CD4-positive, alpha-beta T cell treated with Interleukin-4 for 1 hour (primary cell): Measurements from ENCODE around the gene LRMDA.
"Not testable (repeated sequence)": the region's sequence is repeated elsewhere in the genome, so short reads cannot be mapped to it uniquely, and the experiment has no call there.

Experiments
- DNase-seq, 2 donors: peaks; one replicate each; pipeline ENCODE4 v3.0.0-alpha.2; 2020 to 2022

The LRMDA gene

DNA sequence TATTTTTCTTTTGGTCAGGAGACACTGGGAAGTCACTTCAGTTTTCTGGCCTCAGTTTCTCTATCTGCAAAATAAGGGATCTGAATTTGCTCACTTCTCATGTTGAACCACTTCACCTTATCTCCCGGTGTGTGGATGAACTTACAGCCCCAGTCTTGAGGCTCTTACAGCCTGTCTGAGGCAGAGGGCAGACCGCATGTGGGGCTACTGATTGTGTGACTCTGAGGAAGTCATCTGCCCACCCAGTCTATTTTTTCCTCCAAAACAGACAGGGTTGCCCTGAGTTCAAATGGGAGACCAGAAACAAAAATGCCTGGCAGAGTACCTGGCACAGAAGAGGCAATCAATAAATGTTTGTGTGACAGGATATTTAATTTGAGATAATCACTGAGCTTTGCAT, 78.3 kb downstream of the LRMDA start:
- DNase-seq: no peak

DNA sequence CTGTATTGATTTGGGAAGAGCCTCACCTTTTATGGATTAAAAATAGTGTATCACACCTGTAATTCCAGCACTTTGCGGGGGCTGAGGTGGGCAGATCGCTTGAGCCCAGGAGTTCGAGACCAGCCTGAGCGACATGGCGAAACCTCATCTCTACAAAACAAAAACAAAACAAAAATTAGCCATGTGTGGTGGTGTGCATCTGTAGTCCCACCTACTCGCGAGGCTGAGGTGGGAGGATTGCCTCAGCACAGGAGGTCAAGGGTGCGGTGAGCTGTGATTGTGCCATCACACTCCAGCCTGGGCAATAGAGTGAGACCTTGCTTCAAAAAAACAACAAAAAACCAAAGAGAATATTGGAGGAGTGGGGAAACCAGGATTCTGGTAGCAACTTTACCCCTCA, 79.6 kb downstream of the LRMDA start:
- DNase-seq: no peak

- no peak for DNase-seq
These were observed 80.9 kb downstream of the LRMDA start for GRCh38 chr10:75512203-75512933.

GRCh38 chr10:75513292-75513885, 82.0 kb downstream of the LRMDA start:
- DNase-seq: no peak

DNA sequence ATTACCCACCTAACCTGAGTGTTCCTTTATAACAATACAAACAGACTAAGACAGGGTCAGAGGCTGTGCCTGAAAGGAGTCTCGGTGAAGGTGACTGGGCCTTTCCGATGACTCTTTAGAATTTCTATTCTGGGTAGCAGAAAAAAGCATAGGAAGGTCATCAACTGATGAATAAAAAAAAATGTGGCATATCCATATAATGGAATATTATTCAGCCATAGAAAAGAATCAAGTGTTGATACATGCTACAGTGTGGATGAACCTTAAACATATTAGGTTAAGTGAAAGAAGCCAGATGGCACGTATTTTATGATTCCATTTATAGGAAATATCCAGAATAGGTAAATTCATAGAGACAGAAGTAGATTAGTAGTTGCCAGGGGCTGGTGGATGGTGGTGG, 83.4 kb downstream of the LRMDA start:
- DNase-seq: no peak

DNA sequence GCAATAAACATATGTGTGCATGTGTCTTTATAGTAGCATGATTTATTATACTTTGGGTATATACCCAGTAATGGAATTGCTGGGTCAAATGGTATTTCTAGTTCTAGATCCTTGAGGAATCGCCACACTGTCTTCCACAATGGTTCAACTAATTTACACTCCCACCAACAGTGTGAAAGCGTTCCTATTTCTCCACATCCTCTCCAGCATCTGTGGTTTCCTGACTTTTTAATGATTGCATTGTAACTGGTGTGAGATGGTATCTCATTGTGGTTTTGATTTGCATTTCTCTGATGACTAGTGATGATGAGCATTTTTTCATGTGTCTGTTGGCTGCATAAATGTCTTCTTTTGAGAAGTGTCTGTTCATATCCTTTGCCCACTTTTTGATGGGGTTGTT, 84.7 kb downstream of the LRMDA start:
- not testable (repeated sequence) for DNase-seq

- not testable (repeated sequence) for DNase-seq
These were observed 87.8 kb downstream of the LRMDA start for GRCh38 chr10:75519213-75519612.

GRCh38 chr10:75521194-75521829, 89.9 kb downstream of the LRMDA start:
- not testable (repeated sequence) for DNase-seq

DNA sequence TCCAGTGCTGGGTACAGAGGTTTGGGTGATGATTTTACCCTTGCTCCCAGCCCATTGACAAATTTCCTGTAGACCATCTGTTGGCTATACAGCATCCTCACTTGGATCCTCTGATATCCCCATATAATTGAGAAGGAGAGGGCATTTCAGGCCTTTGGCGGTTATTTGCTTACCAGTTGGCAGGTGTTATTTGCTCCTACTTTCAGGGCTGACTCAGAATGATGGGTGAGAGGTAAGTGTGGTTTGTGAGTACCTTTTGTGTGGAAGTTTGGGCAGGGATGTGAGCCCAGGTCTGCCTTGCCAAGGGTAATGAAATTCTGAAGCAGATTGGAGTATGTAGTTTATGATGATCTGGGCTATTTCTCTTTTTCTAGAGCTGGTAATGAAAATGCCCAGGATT, 93.6 kb downstream of the LRMDA start:
- no peak for DNase-seq

DNA sequence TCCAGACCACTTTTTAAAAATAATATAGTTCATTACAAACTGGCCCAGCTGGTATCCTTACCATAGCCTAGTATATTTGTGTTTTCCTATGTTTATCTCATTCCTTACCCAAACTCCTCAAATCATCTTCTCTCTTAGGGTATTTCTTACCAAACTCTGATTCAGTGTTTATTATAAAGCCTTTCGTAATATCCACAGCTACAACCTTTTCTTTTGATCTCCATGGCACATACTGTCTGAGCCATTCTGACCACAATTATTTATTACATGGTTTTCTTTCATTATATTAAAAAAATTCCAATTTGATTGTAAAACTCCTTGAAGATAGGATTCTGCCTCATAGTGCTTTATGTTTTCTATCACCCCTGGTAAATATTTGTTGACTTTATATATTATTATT, 94.2 kb downstream of the LRMDA start:
- no peak for DNase-seq

DNA sequence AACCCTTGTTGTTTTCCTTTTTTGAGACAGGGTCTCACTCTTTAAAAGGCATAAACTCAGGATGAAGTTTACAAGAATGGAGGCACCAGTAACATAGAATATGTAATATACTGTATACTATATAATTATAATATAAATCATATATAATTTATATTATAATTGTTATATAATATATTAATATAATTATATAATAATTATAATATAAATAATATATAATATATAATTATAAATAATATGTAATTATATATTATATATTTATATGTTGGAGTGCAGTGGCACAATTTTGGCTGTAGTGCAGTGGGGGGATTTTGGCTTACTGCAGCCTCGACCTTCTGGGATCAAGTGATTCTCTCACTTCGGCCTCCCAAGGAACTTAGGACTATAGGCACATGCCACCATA, 96.1 kb downstream of the LRMDA start:
- DNase-seq: no peak

DNA sequence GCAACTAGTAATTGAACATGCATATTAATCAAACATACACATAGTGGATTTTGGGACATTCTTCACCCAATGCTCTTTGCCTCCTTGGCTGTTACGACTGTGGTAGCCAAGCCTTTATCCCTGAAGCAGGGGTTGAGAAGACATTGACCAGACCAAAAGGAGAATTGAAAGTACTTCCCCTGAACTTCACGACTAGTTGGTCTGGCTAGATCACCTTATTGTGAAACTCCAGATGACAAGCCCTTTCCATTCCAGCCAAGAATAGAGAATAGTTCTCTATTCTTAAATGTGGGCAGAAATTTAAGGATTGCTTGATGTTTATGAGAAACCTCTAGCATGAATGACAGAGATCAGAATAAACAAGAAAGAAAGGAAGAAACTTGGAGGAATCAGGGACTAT, 97.0 kb downstream of the LRMDA start:
- DNase-seq: no peak

GRCh38 chr10:75530299-75530698, 98.9 kb downstream of the LRMDA start:
- DNase-seq: peak in 1 of 2 donors; percentile 12

DNA sequence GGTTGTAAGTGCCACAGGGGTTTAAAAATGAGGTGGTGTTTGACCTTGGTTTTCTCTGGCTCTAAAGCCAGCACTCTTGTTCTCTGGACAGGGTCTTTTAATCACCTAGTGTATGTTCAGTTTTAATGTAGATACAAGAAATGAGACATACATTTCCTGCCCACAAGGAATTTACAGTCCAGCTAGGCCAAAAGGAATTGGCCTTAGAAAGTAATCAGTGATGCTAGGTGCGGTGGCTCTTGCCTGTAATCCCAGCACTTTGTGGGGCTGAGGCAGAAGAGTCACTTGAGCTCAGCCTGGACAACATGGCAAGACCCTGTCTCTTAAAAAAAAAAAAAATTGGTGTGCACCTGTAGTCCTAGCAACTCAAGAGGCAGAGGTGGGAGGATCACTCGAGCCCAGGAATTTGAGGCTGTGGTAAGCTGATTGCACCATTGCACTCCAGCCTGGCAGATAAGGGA, 100.2 kb downstream of the LRMDA start:
- DNase-seq: no peak

DNA sequence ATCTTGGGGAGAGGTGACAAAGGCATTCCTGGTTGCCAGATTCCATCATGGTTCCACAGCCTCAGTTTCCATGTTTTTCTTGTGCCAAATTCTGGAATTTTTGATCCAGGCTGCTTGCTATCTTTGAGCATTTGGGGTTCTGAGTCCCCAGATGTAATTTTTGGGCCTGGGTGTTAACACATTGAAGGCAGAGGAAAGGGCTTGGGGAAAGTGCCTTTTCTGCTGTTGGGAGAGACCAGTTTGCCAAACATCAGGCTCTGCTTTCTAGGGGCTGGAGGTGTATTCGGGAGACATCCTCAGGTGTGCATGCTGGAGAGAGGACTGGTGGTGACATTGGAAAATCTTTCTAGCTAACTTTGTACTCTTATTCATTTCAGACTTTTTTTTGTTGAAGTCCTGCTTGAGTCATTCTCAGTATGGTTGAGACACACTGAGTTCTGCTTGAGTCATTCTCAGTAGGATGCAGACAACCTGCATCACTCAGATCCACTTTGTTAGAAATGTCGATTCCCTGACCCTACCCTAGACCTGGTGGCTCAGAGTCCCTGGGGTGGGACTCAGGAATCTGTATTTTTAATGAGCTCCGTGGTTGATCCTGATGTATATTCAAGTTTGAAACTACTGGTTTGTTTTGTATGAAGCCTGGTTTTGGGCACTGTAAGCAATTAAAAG, 101.0 kb downstream of the LRMDA start:
- no peak for DNase-seq

- no peak for DNase-seq
These were observed 106.7 kb downstream of the LRMDA start for GRCh38 chr10:75538144-75538543.

GRCh38 chr10:75538765-75539164, 107.3 kb downstream of the LRMDA start:
- DNase-seq: no peak

DNA sequence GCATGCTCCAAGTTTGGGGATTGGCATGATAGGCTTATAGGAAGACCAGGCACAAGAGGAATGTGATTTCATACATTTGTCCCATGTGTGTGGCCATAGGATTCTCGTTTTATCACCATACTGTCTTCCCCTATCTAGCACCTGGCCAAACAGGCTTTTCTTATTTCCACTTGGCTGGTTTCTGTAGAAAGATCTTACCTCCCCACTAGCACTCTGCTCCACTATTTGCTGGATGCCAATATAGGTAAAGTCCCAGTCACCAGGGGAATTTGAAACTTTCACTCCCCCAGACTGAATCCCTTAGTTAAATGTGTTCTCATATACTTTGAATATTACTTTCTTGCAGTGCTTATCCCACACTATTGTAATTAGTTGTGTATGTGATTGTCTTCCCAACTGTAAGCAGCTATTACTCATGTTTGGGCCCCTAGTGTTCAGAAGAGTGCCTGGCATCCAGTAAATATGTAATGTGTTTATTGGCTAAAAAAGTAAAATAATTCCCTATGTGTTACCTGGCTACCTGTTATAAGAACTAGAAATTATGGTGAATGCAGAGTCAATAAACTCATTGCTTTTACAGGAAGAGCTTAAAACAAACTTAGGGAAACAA, 109.0 kb downstream of the LRMDA start:
- no peak for DNase-seq

DNA sequence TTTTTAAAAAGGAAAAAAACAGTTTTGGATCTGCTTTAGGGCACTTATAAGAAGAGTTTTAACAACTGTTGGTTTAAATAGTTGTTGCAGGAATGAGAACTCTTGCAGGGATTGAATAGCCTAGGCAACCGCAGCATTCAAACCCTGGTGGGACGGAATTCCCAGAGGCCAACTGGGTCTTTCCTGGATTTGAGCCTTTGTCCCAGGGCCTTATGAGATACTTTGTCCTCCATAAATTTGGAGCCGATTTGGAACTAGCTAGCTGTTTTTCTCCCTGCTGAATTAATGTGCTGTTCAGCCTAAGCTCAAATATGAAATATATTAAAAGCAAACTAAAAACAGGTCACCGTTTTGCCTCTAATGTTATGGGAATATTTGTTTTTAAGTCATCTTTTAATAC, 109.6 kb downstream of the LRMDA start:
- no peak for DNase-seq

- DNase-seq: no peak
These were observed 110.0 kb downstream of the LRMDA start for GRCh38 chr10:75541411-75541810.

DNA sequence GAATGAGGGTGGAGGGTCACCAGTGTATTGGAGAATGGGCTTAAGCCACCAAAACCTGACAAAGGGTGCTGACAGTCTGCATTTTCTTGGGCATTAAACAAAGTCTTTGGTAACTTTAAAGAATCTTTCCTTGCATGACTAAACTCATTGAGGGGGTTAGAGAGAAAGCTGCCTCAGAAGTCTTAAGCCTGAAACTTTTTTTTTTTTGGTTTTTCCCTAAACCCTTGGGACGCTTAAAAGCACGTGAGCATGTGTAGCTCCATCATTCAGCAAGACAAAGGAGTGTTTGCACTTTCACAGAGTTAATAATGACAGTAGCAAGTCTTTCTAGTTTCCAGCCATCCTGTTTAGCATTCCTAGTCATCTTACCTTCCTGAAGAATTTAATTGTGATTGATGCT, 110.7 kb downstream of the LRMDA start:
- DNase-seq: no peak

- no peak for DNase-seq
These were observed 111.5 kb downstream of the LRMDA start for GRCh38 chr10:75542906-75543305.

- DNase-seq: no peak
These were observed 113.0 kb downstream of the LRMDA start for GRCh38 chr10:75544386-75544785.
